Gastrocnemius medialis (tissue), 4 donors: ENCODE measurements around the gene HLA-A. TPM values are rescaled to one million over a fixed set of nuclear protein-coding genes. Genes with fewer than 3 reads are reported as not detected.

Experiments used
- ATAC-seq, 2 donors: fragments of 150-250 bp; one replicate each; pipeline ENCODE4 v1.9.1; 2016
- DNase-seq, 2 donors: peaks; one replicate each; pipeline ENCODE4 v3.0.0-alpha.2; 2019
- H3K27ac ChIP-seq, 4 donors: fragments of 200-600 bp; sonication (generic); 1 replicate in 1 of 4; 2 replicates in 3 of 4; pipeline ENCODE4 v1.5.1; 2016 to 2018; ENCODE audit warnings: mild to moderate bottlenecking in 2 of 4, moderate library complexity in 1 of 4
- H3K27me3 ChIP-seq, 3 donors: fragments of 200-600 bp; sonication (generic) in 2 of 3; 1 replicate in 1 of 3; 2 replicates in 2 of 3; pipeline versions ENCODE4 v1.5.1 to v1.6.0; 2016 to 2019; ENCODE audit warnings: mild to moderate bottlenecking in 1 of 3, moderate library complexity in 1 of 3
- H3K36me3 ChIP-seq, 2 donors: fragments of 200-600 bp; sonication (generic) in 1 of 2; one replicate each; pipeline ENCODE4 v1.5.1; 2017 to 2018
- H3K4me1 ChIP-seq, 2 donors: fragments of 200-600 bp; sonication (generic) in 1 of 2; one replicate each; pipeline ENCODE4 v1.5.1; 2016 to 2017; ENCODE audit warnings: mild to moderate bottlenecking in 2 of 2
- H3K4me3 ChIP-seq, 4 donors: fragments of 200-600 bp; sonication (generic) in 3 of 4; 1 replicate in 1 of 4; 2 replicates in 3 of 4; pipeline ENCODE4 v1.5.1; 2016 to 2019; ENCODE audit warnings: mild to moderate bottlenecking in 2 of 4
- H3K9me3 ChIP-seq, 3 donors: fragments of 200-600 bp; sonication (generic) in 2 of 3; 1 replicate in 1 of 3; 2 replicates in 2 of 3; pipeline ENCODE4 v1.5.1; 2016 to 2019
- CTCF ChIP-seq, 5 experiments: fragments of 450-650 bp in 3 of 5; fragments of 200-600 bp in 2 of 5; sonication (generic) in 2 of 5; IDR thresholded peaks in 4 of 5; conservative IDR thresholded peaks in 1 of 5; 1 replicate in 4 of 5; 2 replicates in 1 of 5; pipeline ENCODE4 v1.5.1; 2016 to 2019; ENCODE audit warnings: antibody characterized with exemption in 5 of 5, mild to moderate bottlenecking in 3 of 5, moderate library complexity in 3 of 5
- POLR2A ChIP-seq, 2 donors: fragments of 450-650 bp; IDR thresholded peaks; one replicate each; pipeline ENCODE4 v1.6.1; 2017; ENCODE audit warnings: antibody characterized with exemption in 2 of 2, mild to moderate bottlenecking in 2 of 2, moderate library complexity in 2 of 2
- in situ Hi-C, 4 donors: fragments of 200-750 bp; cut with MboI; loops; one replicate each; pipeline versions ENCODE4 v1.15.0 to v1.8.0; 2017; ENCODE audit warnings: low sequenced_read_pairs in 4 of 4
- intact Hi-C: fragments of 100-400 bp; cut with DNase I; formaldehyde crosslinking; loops from one replicate; pipeline ENCODE4 v1.15.1; 2023; ENCODE audit warnings: low total_unique reads
- total RNA-seq, 4 donors: library from RNA; depleted of rRNA; stranded (reverse); fragments of >200 nt; gene quantifications; one replicate each; pipeline versions ENCODE4 v1.1.0 to v1.2.3, GENCODE V29; 2016

The HLA-A gene
- total RNA-seq = 100 to 1,000 TPM; 149 to 161 (median 154) TPM

GRCh38 chr6:29942275-29943052 lies at the start of gene HLA-A:
HLA-A (plus strand) TSS chr6:29942532; CDS start chr6:29942554, 22 bp downstream.
- in situ Hi-C loops (no loop called here), intact Hi-C loops (loop anchor here (2.0 kb wide), 1 partner anchor 34 kb away; no protein-coding TSS in a partner anchor)
- H3K27me3 ChIP-seq = no peaks in the 10 kb centered on the region
- H3K4me1 ChIP-seq = peaks cover 0 to 5% of the 10 kb centered on the region in 2 donors
- DNase-seq (peak; percentile 91 to 94), ATAC-seq (peak; percentile 98 to 99)
- H3K36me3 ChIP-seq = no peaks in the 10 kb centered on the region
- peak within 1 kb of the TSS; percentile 81 to 88 (median 86) for H3K27ac ChIP-seq
- TF ChIP-seq POLR2A (IDR thresholded peaks at IDR 0.05) = peak; percentile 76 to 90
- TF ChIP-seq CTCF (IDR thresholded peaks at IDR 0.05 in 4 of 5, conservative IDR thresholded peaks at IDR 0.05 in 1 of 5) = no peak
- H3K4me3 ChIP-seq = peak within 1 kb of the TSS; percentile 61 to 80 (median 66)
- no peaks in the 10 kb centered on the region for H3K9me3 ChIP-seq

GRCh38 chr6:29892696-29893095 lies 49.6 kb upstream of the HLA-A start:
- no peak overlapping the region for H3K27ac ChIP-seq
- intact Hi-C loops (no loop called here), in situ Hi-C loops (no loop called here)
- DNase-seq (no peak), ATAC-seq (no peak)
- peaks cover 0 to 6% (median 0%) of the 10 kb centered on the region in 3 donors for H3K27me3 ChIP-seq
- H3K9me3 ChIP-seq = no peaks in the 10 kb centered on the region
- H3K4me3 ChIP-seq = no peak overlapping the region
- H3K4me1 ChIP-seq = peaks cover 0 to 5% of the 10 kb centered on the region in 2 donors
- no peak for TF ChIP-seq POLR2A (IDR thresholded peaks at IDR 0.05)
- TF ChIP-seq CTCF (IDR thresholded peaks at IDR 0.05 in 4 of 5, conservative IDR thresholded peaks at IDR 0.05 in 1 of 5) = no peak
- H3K36me3 ChIP-seq = no peaks in the 10 kb centered on the region

GRCh38 chr6:29899281-29899680 lies 43.1 kb upstream of the HLA-A start:
- ATAC-seq = no peak
- intact Hi-C loops = no loop called here
- Histone ChIP-seq H3K4me3 (no peak overlapping the region), H3K36me3 (no peaks in the 10 kb centered on the region), H3K27ac (no peak overlapping the region), H3K4me1 (no peaks in the 10 kb centered on the region), H3K27me3 (no peaks in the 10 kb centered on the region), H3K9me3 (no peaks in the 10 kb centered on the region)
- DNase-seq = no peak
- in situ Hi-C loops = no loop called here
- TF ChIP-seq POLR2A (IDR thresholded peaks at IDR 0.05) (no peak), CTCF (IDR thresholded peaks at IDR 0.05 in 4 of 5, conservative IDR thresholded peaks at IDR 0.05 in 1 of 5) (no peak)

GRCh38 chr6:29905286-29905685 lies 37.0 kb upstream of the HLA-A start:
- in situ Hi-C loops = no loop called here
- H3K4me1 ChIP-seq = no peaks in the 10 kb centered on the region
- no peak overlapping the region for H3K27ac ChIP-seq
- TF ChIP-seq POLR2A (IDR thresholded peaks at IDR 0.05) (no peak), CTCF (IDR thresholded peaks at IDR 0.05 in 4 of 5, conservative IDR thresholded peaks at IDR 0.05 in 1 of 5) (no peak)
- ATAC-seq = no peak
- H3K9me3 ChIP-seq = no peaks in the 10 kb centered on the region
- H3K27me3 ChIP-seq = no peaks in the 10 kb centered on the region
- H3K36me3 ChIP-seq = no peaks in the 10 kb centered on the region
- intact Hi-C loops = loop anchor here (10.0 kb wide), 1 partner anchor 90 kb away; no protein-coding TSS in a partner anchor
- no peak for DNase-seq
- no peak overlapping the region for H3K4me3 ChIP-seq
